ENCODE data around the gene PTPRD.

PTPRD gene

DNA sequence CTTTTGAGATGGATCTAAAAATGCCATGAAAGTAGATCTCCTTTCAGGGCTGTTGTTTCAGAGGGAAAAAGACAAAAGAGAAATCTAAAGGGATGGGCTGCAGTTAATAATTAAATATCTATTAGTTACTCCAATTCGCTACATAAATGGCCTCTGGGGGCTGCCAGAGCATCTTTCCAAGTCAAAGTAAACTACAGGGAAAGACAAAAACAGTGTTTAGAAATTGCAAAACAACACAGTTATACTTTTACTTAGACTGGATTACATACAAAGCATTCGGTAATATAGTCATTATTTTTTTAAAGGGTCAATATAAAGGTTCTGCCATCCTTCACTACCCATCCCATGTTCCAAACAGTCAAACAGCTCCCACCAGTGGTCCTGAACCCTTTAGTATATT lies 1959.7 kb downstream of the PTPRD start:
- Histone ChIP-seq H3K36me3 (ENCODE audit: insufficient read depth) (no peaks in the 10 kb centered on the region), H3K9ac (no peak overlapping the region), H3K79me2 (ENCODE audit: insufficient read depth, low read depth) (no peaks in the 10 kb centered on the region), H3K27me3 (ENCODE audit: insufficient read depth, low read depth) (no peaks in the 10 kb centered on the region), H3K4me2 (no peak overlapping the region), H3K4me1 (ENCODE audit: low read depth, poor library complexity, severe bottlenecking) (no peaks in the 10 kb centered on the region), H4K20me1 (ENCODE audit: insufficient read depth) (no peaks in the 10 kb centered on the region), H3K4me3 (IDR thresholded peaks at IDR 0.05; ENCODE audit: insufficient read depth, low read depth, low read length) (no peak overlapping the region), H3K27ac (no peak overlapping the region), H2AFZ (ENCODE audit: low read depth) (no peak overlapping the region)
- TF ChIP-seq CTCF (conservative IDR thresholded peaks at IDR 0.05; ENCODE audit: low read depth, low read length), result no peak

DNA sequence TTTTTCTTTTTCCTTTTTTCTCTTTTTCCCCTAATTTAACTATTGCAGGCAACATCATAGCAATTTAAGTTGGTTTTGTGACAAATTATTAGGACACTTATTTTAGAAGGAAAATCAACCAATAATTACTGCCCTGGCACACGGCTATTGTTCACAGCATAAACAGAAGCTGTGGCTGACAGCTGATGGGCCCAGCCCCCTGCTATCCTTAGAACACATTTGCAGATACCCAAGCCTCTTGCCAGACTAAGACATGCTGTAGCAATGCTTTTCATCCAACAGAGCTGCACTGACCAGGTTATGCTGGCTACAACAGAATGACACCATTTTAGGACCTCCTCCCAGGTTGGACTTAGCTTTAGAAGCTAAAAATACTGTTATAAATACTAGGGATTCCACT lies 1960.5 kb downstream of the PTPRD start:
- Histone ChIP-seq H2AFZ (ENCODE audit: low read depth) (no peak overlapping the region), H3K4me1 (ENCODE audit: low read depth, poor library complexity, severe bottlenecking) (no peaks in the 10 kb centered on the region), H3K9ac (no peak overlapping the region), H3K36me3 (ENCODE audit: insufficient read depth) (no peaks in the 10 kb centered on the region), H3K27me3 (ENCODE audit: insufficient read depth, low read depth) (no peaks in the 10 kb centered on the region), H3K27ac (no peak overlapping the region), H3K4me2 (no peak overlapping the region), H4K20me1 (ENCODE audit: insufficient read depth) (no peaks in the 10 kb centered on the region), H3K4me3 (IDR thresholded peaks at IDR 0.05; ENCODE audit: insufficient read depth, low read depth, low read length) (no peak overlapping the region), H3K79me2 (ENCODE audit: insufficient read depth, low read depth) (no peaks in the 10 kb centered on the region)
- TF ChIP-seq CTCF (conservative IDR thresholded peaks at IDR 0.05; ENCODE audit: low read depth, low read length), result no peak

DNA sequence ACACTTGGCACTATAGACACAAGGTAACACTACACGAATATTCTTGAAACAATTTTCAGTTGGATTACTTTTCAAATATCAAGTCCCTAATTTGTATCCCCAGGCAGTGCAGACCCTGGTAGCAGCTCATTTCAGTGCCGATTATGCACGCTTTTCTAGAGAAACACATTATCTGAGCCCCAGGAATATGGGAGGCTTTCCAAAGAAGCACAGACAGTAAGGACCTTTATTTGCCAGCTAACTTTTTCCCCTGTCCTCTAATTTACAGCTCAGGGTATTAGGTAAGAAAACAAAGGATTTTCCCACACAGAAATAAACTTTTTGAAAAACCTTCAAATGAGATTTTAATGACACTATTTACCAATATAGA lies 1961.0 kb downstream of the PTPRD start:
- Histone ChIP-seq H3K36me3 (ENCODE audit: insufficient read depth) (no peaks in the 10 kb centered on the region), H3K4me2 (no peak overlapping the region), H3K27me3 (ENCODE audit: insufficient read depth, low read depth) (no peaks in the 10 kb centered on the region), H3K4me3 (IDR thresholded peaks at IDR 0.05; ENCODE audit: insufficient read depth, low read depth, low read length) (no peak overlapping the region), H3K27ac (no peak overlapping the region), H3K4me1 (ENCODE audit: low read depth, poor library complexity, severe bottlenecking) (no peaks in the 10 kb centered on the region), H2AFZ (ENCODE audit: low read depth) (no peak overlapping the region), H3K9ac (no peak overlapping the region), H3K79me2 (ENCODE audit: insufficient read depth, low read depth) (no peaks in the 10 kb centered on the region), H4K20me1 (ENCODE audit: insufficient read depth) (no peaks in the 10 kb centered on the region)
- TF ChIP-seq CTCF (conservative IDR thresholded peaks at IDR 0.05; ENCODE audit: low read depth, low read length), result no peak

DNA sequence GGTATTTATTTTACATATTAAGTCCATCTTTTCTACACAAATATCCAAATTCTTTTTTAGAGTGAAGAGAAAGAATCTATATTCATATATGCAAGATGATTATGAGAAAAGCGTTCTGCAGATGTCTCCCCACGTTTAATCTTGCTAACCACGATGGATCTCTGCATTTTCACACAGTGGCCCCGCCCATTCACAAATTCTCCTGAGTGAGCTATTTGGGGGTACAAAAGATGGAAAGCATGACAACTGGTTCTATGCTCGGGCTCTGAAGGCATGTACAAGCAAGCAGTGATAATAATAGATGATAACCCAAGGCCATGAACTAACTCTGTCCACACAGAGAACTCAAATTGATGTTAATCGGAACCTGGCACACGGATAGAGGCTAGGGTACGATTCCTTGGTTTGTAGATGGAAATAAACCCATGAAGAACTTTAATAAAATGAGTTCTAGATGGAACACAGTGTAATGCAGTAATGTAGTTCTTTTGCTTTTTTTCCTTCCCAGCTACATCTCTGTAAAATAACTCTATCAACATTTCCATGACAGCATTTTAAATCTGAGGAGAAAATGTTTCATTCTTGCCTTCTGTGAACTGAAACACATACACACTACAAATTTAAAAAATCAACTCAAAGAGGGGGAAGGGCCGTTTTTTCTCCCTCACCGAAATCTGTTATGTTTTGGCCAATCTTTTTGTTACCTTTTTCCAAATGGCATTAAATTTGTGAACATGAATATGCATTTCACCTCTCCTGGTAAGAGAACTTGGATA lies 1961.5 kb downstream of the PTPRD start:
- no peak overlapping the region for H3K4me3 ChIP-seq (IDR thresholded peaks at IDR 0.05; ENCODE audit: insufficient read depth, low read depth, low read length)
- H3K79me2 ChIP-seq (ENCODE audit: insufficient read depth, low read depth), result no peaks in the 10 kb centered on the region
- no peaks in the 10 kb centered on the region for H3K36me3 ChIP-seq (ENCODE audit: insufficient read depth)
- H3K9ac ChIP-seq, result no peak overlapping the region
- no peak for TF ChIP-seq CTCF (conservative IDR thresholded peaks at IDR 0.05; ENCODE audit: low read depth, low read length)
- no peaks in the 10 kb centered on the region for H3K4me1 ChIP-seq (ENCODE audit: low read depth, poor library complexity, severe bottlenecking)
- no peaks in the 10 kb centered on the region for H3K27me3 ChIP-seq (ENCODE audit: insufficient read depth, low read depth)
- H2AFZ ChIP-seq (ENCODE audit: low read depth), result no peak overlapping the region
- no peaks in the 10 kb centered on the region for H4K20me1 ChIP-seq (ENCODE audit: insufficient read depth)
- no peak overlapping the region for H3K4me2 ChIP-seq
- H3K27ac ChIP-seq, result no peak overlapping the region

Measured in KMS-11 (cell line).